DOHH2 (cell line): ENCODE results near the gene AJUBA.

ENCODE experiments used
- H3F3A ChIP-seq: fragments of 200-600 bp; sonication (generic), shearing (Covaris generic); 2 replicates; pipeline ENCODE4 v1.6.0; 2016; ENCODE audit warnings: antibody characterized with exemption, mild to moderate bottlenecking; ENCODE audit not compliant: control insufficient read depth, insufficient read depth
- H3K27ac ChIP-seq: fragments of 200-600 bp; sonication (generic); 2 replicates; pipeline ENCODE4 v1.5.1; 2014; ENCODE audit warnings: low read depth, mild to moderate bottlenecking, low read length, moderate library complexity
- H3K27me3 ChIP-seq: fragments of 200-600 bp; sonication (generic); 2 replicates; pipeline ENCODE4 v1.6.1; 2014; ENCODE audit warnings: mild to moderate bottlenecking, low read length, mixed read lengths; ENCODE audit not compliant: control insufficient read depth
- H3K36me3 ChIP-seq: fragments of 200-600 bp; sonication (generic); 2 replicates; pipeline ENCODE4 v1.6.1; 2014; ENCODE audit warnings: mild to moderate bottlenecking, low read length, moderate library complexity, mixed read lengths; ENCODE audit not compliant: control insufficient read depth
- H3K4me1 ChIP-seq: fragments of 200-600 bp; sonication (generic); 2 replicates; pipeline ENCODE4 v1.6.1; 2014; ENCODE audit warnings: mild to moderate bottlenecking, low read length, mixed read lengths; ENCODE audit not compliant: control insufficient read depth
- H3K4me2 ChIP-seq: fragments of 200-600 bp; sonication (generic); 2 replicates; pipeline ENCODE4 v1.6.0; 2014; ENCODE audit warnings: mild to moderate bottlenecking, low read length, moderate library complexity
- H3K4me3 ChIP-seq: fragments of 200-600 bp; sonication (generic); 2 replicates; pipeline ENCODE4 v1.5.1; 2014; ENCODE audit warnings: mild to moderate bottlenecking, low read length, mixed read lengths
- H3K79me2 ChIP-seq: fragments of 200-600 bp; sonication (generic); 2 replicates; pipeline ENCODE4 v1.6.1; 2014; ENCODE audit warnings: mild to moderate bottlenecking, low read length, mixed read lengths; ENCODE audit not compliant: control insufficient read depth
- H3K9me2 ChIP-seq: fragments of 200-600 bp; sonication (generic); replicated peaks from 2 replicates; pipeline ENCODE4 v1.6.1; 2014; ENCODE audit warnings: mild to moderate bottlenecking, low read length, mixed read lengths; ENCODE audit not compliant: control insufficient read depth
- H3K9me3 ChIP-seq: fragments of 200-600 bp; sonication (generic); 2 replicates; pipeline ENCODE4 v1.6.1; 2014; ENCODE audit warnings: antibody characterized with exemption, low read length, mixed read lengths; ENCODE audit not compliant: control insufficient read depth, insufficient read depth
- H4K20me1 ChIP-seq: fragments of 200-600 bp; sonication (generic); 2 replicates; pipeline ENCODE4 v1.6.0; 2014; ENCODE audit warnings: low read depth, mild to moderate bottlenecking, antibody characterized with exemption, low read length, moderate library complexity; ENCODE audit not compliant: control insufficient read depth, insufficient read depth
- CTCF ChIP-seq: fragments of 200-600 bp; sonication (generic); IDR thresholded peaks from one replicate; pipeline ENCODE4 v1.5.1; 2014; ENCODE audit warnings: antibody characterized with exemption, mild to moderate bottlenecking, low read depth, low read length; ENCODE audit not compliant: poor library complexity, severe bottlenecking
- EZH2phosphoT487 ChIP-seq: fragments of 200-600 bp; sonication (generic); IDR thresholded peaks from 2 replicates; pipeline ENCODE4 v1.6.1; 2017; ENCODE audit warnings: borderline replicate concordance, mild to moderate bottlenecking, antibody characterized with exemption, low read length, moderate library complexity, mixed read lengths

Gene AJUBA

GRCh38 chr14:22977684-22978486 lies 4.5 kb downstream of the AJUBA start:
- Histone ChIP-seq H3K36me3 (0 out of 2 replicates have a peak, but pooled peaks cover 3% of the 10 kb centered on the region), H3F3A (0 out of 2 replicates have a peak, but pooled peaks cover 9% of the 10 kb centered on the region), H3K4me3 (peak overlapping the region; percentile 65; the same call in 1 of the 2 replicates), H3K4me2 (peak overlapping the region; percentile 69; the same call in 1 of the 2 replicates), H3K27me3 (peaks cover 3% of the 10 kb centered on the region; the same call in 1 of the 2 replicates), H3K79me2 (no peaks in the 10 kb centered on the region), H3K9me2 (no peaks in the 10 kb centered on the region), H4K20me1 (no peaks in the 10 kb centered on the region), H3K4me1 (peaks cover 61% of the 10 kb centered on the region), H3K9me3 (no peaks in the 10 kb centered on the region), H3K27ac (no peak overlapping the region)
- no peak for TF ChIP-seq EZH2phosphoT487
- TF ChIP-seq CTCF, result no peak

- H3K9me2 ChIP-seq, result no peaks in the 10 kb centered on the region
- no peaks in the 10 kb centered on the region for H4K20me1 ChIP-seq
- no peaks in the 10 kb centered on the region for H3K9me3 ChIP-seq
- H3K4me1 ChIP-seq, result peaks cover 60% of the 10 kb centered on the region
- H3K4me2 ChIP-seq, result peak overlapping the region; percentile 69
- peak overlapping the region; percentile 65 for H3K4me3 ChIP-seq
- peak overlapping the region; percentile 44 for H3K27ac ChIP-seq
- no peaks in the 10 kb centered on the region for H3K79me2 ChIP-seq
- H3K36me3 ChIP-seq, result 0 out of 2 replicates have a peak, but pooled peaks cover 3% of the 10 kb centered on the region
- peaks cover 3% of the 10 kb centered on the region; the same call in 1 of the 2 replicates for H3K27me3 ChIP-seq
- H3F3A ChIP-seq, result 0 out of 2 replicates have a peak, but pooled peaks cover 9% of the 10 kb centered on the region
- TF ChIP-seq CTCF (no peak), EZH2phosphoT487 (no peak)
Observed at GRCh38 chr14:22977434-22977683, 5.0 kb downstream of the AJUBA start.

GRCh38 chr14:22976620-22977433 lies 5.5 kb downstream of the AJUBA start:
- peak overlapping the region; percentile 44 for H3K27ac ChIP-seq
- no peaks in the 10 kb centered on the region for H4K20me1 ChIP-seq
- H3K79me2 ChIP-seq, result no peaks in the 10 kb centered on the region
- no peaks in the 10 kb centered on the region for H3K9me3 ChIP-seq
- no peak for TF ChIP-seq CTCF
- TF ChIP-seq EZH2phosphoT487, result no peak
- peaks cover 56% of the 10 kb centered on the region for H3K4me1 ChIP-seq
- peaks cover 3% of the 10 kb centered on the region; the same call in 1 of the 2 replicates for H3K27me3 ChIP-seq
- H3F3A ChIP-seq, result 0 out of 2 replicates have a peak, but pooled peaks cover 9% of the 10 kb centered on the region
- H3K9me2 ChIP-seq, result no peaks in the 10 kb centered on the region
- H3K4me3 ChIP-seq, result peak overlapping the region; percentile 65
- H3K36me3 ChIP-seq, result 0 out of 2 replicates have a peak, but pooled peaks cover 3% of the 10 kb centered on the region
- H3K4me2 ChIP-seq, result peak overlapping the region; percentile 69
